HepG2 (cell line): Measurements from ENCODE around the gene DIS3L2. TPM values are rescaled to one million over a fixed set of nuclear protein-coding genes. Genes with fewer than 3 reads are reported as not detected.

ENCODE experiments used
- CBX5 ChIP-seq: sonication (generic); formaldehyde crosslinking; IDR thresholded peaks from 2 replicates; pipeline ENCODE4 v1.4.0; 2020; ENCODE audit warnings: missing genetic modification reagents, borderline replicate concordance
- HCFC1 ChIP-seq: fragments of 150-350 bp; IDR thresholded peaks from 2 replicates; pipeline ENCODE4 v1.6.1; 2014; ENCODE audit warnings: low read depth, low read length
- HDAC2 ChIP-seq: sonication (generic); formaldehyde crosslinking; IDR thresholded peaks from 2 replicates; pipeline ENCODE4 v1.4.0; 2020; ENCODE audit warnings: missing genetic modification reagents
- IKZF4 ChIP-seq: sonication (generic); formaldehyde crosslinking; IDR thresholded peaks from 2 replicates; pipeline ENCODE4 v1.5.1; 2020; ENCODE audit warnings: borderline replicate concordance, mild to moderate bottlenecking, low read depth, missing genetic modification reagents; ENCODE audit errors: not compliant biosample characterization
- IRF2 ChIP-seq: IDR thresholded peaks from 2 replicates; pipeline ENCODE4 v1.6.1; 2018; ENCODE audit warnings: missing genetic modification reagents, missing compliant biosample characterization
- JUN ChIP-seq: sonication (generic); formaldehyde crosslinking; IDR thresholded peaks from 2 replicates; pipeline ENCODE4 v1.4.0; 2020; ENCODE audit warnings: mild to moderate bottlenecking, missing genetic modification reagents
- MED1 ChIP-seq: sonication (generic); formaldehyde crosslinking; IDR thresholded peaks from 2 replicates; pipeline ENCODE4 v1.4.0; 2020; ENCODE audit warnings: missing genetic modification reagents
- MXD4 ChIP-seq: IDR thresholded peaks from 2 replicates; pipeline ENCODE4 v1.6.1; 2016; ENCODE audit warnings: mild to moderate bottlenecking, missing biosample characterization, missing genetic modification reagents
- NKX3-1 ChIP-seq: sonication (generic); formaldehyde crosslinking; IDR thresholded peaks from 2 replicates; pipeline ENCODE4 v1.5.0; 2020; ENCODE audit warnings: missing genetic modification reagents
- RAD21 ChIP-seq: fragments of 450-650 bp; formaldehyde crosslinking; IDR thresholded peaks from 2 replicates; pipeline ENCODE4 v1.5.0; 2020; ENCODE audit warnings: mild to moderate bottlenecking
- TSC22D2 ChIP-seq: sonication (generic); formaldehyde crosslinking; IDR thresholded peaks from 2 replicates; pipeline ENCODE4 v1.5.1; 2020; ENCODE audit warnings: missing genetic modification reagents, mild to moderate bottlenecking, borderline replicate concordance
- XRCC5 ChIP-seq: fragments of 200-400 bp; formaldehyde crosslinking; optimal IDR thresholded peaks from 2 replicates; pipeline ENCODE3; 2017; ENCODE audit warnings: mild to moderate bottlenecking, low read length
- ZNF143 ChIP-seq: sonication (generic); formaldehyde crosslinking; IDR thresholded peaks from 2 replicates; pipeline ENCODE4 v1.4.0; 2020; ENCODE audit warnings: missing genetic modification reagents
- polyA plus RNA-seq, 8 experiments: library from polyadenylated mRNA; depleted of rRNA in 3 of 8; stranded (reverse) in 7 of 8; unstranded in 1 of 8; fragments of >200 nt; fragmentation: Illumina TruSeq in 4 of 8; extraction: Trizol in 4 of 8; gene quantifications; 2 replicates each; pipeline versions ENCODE4 v1.2.1 to v1.2.3, GENCODE V29; 2011 to 2016; ENCODE audit warnings: low read depth in 4 of 8, missing spikeins in 1 of 8, mixed read lengths in 1 of 8; ENCODE audit not compliant: insufficient read depth in 1 of 8
- total RNA-seq, 5 experiments: library from RNA; depleted of rRNA; stranded (reverse); fragments of >200 nt; fragmentation: Illumina TruSeq; extraction: Trizol; gene quantifications; 2 replicates each; pipeline ENCODE4 v1.2.3, GENCODE V29; 2016; ENCODE audit warnings: low read depth in 1 of 5
- TF ChIP-seq, protein P1 (sequence below): sonication (generic); formaldehyde crosslinking; IDR thresholded peaks from 2 replicates; pipeline ENCODE4 v1.4.0; 2020; ENCODE audit warnings: mild to moderate bottlenecking, missing genetic modification reagents, borderline replicate concordance
- TF ChIP-seq, protein P2 (sequence below): sonication (generic); formaldehyde crosslinking; IDR thresholded peaks from 2 replicates; pipeline ENCODE4 v1.8.1; 2023; ENCODE audit warnings: mild to moderate bottlenecking, missing genetic modification reagents
- TF ChIP-seq, protein P3 (sequence below): sonication (generic); formaldehyde crosslinking; IDR thresholded peaks from 2 replicates; pipeline ENCODE4 v1.8.0; 2022; ENCODE audit warnings: mild to moderate bottlenecking, missing genetic modification reagents, moderate library complexity
- TF ChIP-seq, protein P4 (sequence below): sonication (generic); formaldehyde crosslinking; IDR thresholded peaks from 2 replicates; pipeline ENCODE4 v1.8.1; 2023; ENCODE audit warnings: mild to moderate bottlenecking, missing genetic modification reagents
- TF ChIP-seq, protein P5 (sequence below): sonication (generic); formaldehyde crosslinking; IDR thresholded peaks from 2 replicates; pipeline ENCODE4 v1.5.0; 2020; ENCODE audit warnings: mild to moderate bottlenecking, missing genetic modification reagents
- TF ChIP-seq, protein P6 (sequence below): sonication (generic); formaldehyde crosslinking; IDR thresholded peaks from 2 replicates; pipeline ENCODE4 v1.5.1; 2020; ENCODE audit warnings: mild to moderate bottlenecking, missing genetic modification reagents, moderate library complexity

The DIS3L2 gene
- total and polyA plus RNA-seq, 2 of the 13 experiments (the other 11 are each of a cell fraction or from before 2014, with no cell fraction given) = 7.0 to 23.9 TPM

DNA sequence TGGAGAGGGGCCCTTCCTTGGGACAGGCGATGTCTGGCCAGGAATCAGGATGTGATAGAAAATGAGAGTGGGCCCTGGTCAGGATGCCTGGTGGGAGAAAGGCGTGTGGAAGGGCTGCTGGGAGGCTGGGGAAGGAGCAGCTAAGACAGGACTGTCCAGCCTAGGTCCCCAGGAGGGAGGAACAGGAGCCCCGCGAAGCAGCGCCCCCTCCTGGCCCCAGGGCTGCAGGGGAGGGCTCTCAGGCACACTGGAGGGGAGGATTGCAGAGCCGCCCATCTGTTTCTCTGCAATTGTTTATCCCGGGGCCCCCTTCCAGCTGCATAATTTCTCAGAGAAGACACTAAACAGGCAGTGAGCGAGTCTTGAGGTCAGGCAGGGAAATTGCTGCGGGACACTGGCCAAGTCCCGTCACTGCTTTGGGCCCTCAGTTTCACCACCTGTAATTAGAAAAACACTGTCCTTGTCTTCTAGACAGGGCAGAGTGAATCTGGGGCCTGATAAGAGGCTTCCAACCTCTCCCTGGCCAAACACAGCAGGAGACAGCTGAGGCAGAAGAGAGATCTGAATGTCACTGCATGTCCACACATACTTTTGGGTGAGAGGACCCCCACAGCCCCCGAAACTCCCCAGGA is 31.4 kb upstream of the DIS3L2 start (continued):
- TF ChIP-seq MED1 (CRISPR knock-in tag) = no peak
- no peak for TF ChIP-seq HCFC1
- no peak for TF ChIP-seq JUN (CRISPR knock-in tag)
- TF ChIP-seq, protein P1, sequence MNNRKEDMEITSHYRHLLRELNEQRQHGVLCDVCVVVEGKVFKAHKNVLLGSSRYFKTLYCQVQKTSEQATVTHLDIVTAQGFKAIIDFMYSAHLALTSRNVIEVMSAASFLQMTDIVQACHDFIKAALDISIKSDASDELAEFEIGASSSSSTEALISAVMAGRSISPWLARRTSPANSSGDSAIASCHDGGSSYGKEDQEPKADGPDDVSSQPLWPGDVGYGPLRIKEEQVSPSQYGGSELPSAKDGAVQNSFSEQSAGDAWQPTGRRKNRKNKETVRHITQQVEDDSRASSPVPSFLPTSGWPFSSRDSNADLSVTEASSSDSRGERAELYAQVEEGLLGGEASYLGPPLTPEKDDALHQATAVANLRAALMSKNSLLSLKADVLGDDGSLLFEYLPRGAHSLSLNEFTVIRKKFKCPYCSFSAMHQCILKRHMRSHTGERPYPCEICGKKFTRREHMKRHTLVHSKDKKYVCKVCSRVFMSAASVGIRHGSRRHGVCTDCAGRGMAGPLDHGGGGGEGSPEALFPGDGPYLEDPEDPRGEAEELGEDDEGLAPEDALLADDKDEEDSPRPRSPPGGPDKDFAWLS (CRISPR knock-in tag) = no peak
- peak; percentile 28; the same call in 1 of the 2 replicates for TF ChIP-seq RAD21 (CRISPR knock-in tag)
- no peak for TF ChIP-seq MXD4 (CRISPR knock-in tag)
- TF ChIP-seq, protein P2, sequence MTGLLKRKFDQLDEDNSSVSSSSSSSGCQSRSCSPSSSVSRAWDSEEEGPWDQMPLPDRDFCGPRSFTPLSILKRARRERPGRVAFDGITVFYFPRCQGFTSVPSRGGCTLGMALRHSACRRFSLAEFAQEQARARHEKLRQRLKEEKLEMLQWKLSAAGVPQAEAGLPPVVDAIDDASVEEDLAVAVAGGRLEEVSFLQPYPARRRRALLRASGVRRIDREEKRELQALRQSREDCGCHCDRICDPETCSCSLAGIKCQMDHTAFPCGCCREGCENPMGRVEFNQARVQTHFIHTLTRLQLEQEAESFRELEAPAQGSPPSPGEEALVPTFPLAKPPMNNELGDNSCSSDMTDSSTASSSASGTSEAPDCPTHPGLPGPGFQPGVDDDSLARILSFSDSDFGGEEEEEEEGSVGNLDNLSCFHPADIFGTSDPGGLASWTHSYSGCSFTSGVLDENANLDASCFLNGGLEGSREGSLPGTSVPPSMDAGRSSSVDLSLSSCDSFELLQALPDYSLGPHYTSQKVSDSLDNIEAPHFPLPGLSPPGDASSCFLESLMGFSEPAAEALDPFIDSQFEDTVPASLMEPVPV = no peak
- TF ChIP-seq, protein P3, sequence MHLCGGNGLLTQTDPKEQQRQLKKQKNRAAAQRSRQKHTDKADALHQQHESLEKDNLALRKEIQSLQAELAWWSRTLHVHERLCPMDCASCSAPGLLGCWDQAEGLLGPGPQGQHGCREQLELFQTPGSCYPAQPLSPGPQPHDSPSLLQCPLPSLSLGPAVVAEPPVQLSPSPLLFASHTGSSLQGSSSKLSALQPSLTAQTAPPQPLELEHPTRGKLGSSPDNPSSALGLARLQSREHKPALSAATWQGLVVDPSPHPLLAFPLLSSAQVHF (CRISPR knock-in tag) = no peak
- no peak for TF ChIP-seq NKX3-1 (CRISPR knock-in tag)
- TF ChIP-seq, protein P4, sequence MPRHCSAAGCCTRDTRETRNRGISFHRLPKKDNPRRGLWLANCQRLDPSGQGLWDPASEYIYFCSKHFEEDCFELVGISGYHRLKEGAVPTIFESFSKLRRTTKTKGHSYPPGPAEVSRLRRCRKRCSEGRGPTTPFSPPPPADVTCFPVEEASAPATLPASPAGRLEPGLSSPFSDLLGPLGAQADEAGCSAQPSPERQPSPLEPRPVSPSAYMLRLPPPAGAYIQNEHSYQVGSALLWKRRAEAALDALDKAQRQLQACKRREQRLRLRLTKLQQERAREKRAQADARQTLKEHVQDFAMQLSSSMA = no peak
- TF ChIP-seq, protein P5, sequence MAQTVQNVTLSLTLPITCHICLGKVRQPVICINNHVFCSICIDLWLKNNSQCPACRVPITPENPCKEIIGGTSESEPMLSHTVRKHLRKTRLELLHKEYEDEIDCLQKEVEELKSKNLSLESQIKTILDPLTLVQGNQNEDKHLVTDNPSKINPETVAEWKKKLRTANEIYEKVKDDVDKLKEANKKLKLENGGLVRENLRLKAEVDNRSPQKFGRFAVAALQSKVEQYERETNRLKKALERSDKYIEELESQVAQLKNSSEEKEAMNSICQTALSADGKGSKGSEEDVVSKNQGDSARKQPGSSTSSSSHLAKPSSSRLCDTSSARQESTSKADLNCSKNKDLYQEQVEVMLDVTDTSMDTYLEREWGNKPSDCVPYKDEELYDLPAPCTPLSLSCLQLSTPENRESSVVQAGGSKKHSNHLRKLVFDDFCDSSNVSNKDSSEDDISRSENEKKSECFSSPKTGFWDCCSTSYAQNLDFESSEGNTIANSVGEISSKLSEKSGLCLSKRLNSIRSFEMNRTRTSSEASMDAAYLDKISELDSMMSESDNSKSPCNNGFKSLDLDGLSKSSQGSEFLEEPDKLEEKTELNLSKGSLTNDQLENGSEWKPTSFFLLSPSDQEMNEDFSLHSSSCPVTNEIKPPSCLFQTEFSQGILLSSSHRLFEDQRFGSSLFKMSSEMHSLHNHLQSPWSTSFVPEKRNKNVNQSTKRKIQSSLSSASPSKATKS (CRISPR knock-in tag) = no peak
- TF ChIP-seq IRF2 = no peak
- TF ChIP-seq XRCC5 = peak; percentile 40
- no peak for TF ChIP-seq ZNF143 (CRISPR knock-in tag)
- no peak for TF ChIP-seq HDAC2 (CRISPR knock-in tag)
- TF ChIP-seq TSC22D2 (CRISPR knock-in tag) = no peak
- no peak for TF ChIP-seq CBX5 (CRISPR knock-in tag)
- TF ChIP-seq, protein P6, sequence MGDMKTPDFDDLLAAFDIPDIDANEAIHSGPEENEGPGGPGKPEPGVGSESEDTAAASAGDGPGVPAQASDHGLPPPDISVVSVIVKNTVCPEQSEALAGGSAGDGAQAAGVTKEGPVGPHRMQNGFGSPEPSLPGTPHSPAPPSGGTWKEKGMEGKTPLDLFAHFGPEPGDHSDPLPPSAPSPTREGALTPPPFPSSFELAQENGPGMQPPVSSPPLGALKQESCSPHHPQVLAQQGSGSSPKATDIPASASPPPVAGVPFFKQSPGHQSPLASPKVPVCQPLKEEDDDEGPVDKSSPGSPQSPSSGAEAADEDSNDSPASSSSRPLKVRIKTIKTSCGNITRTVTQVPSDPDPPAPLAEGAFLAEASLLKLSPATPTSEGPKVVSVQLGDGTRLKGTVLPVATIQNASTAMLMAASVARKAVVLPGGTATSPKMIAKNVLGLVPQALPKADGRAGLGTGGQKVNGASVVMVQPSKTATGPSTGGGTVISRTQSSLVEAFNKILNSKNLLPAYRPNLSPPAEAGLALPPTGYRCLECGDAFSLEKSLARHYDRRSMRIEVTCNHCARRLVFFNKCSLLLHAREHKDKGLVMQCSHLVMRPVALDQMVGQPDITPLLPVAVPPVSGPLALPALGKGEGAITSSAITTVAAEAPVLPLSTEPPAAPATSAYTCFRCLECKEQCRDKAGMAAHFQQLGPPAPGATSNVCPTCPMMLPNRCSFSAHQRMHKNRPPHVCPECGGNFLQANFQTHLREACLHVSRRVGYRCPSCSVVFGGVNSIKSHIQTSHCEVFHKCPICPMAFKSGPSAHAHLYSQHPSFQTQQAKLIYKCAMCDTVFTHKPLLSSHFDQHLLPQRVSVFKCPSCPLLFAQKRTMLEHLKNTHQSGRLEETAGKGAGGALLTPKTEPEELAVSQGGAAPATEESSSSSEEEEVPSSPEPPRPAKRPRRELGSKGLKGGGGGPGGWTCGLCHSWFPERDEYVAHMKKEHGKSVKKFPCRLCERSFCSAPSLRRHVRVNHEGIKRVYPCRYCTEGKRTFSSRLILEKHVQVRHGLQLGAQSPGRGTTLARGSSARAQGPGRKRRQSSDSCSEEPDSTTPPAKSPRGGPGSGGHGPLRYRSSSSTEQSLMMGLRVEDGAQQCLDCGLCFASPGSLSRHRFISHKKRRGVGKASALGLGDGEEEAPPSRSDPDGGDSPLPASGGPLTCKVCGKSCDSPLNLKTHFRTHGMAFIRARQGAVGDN (CRISPR knock-in tag) = peak; percentile 25; the same call in 1 of the 2 replicates
- TF ChIP-seq IKZF4 (CRISPR knock-in tag) = no peak
